Kasumi-1 (cell line): ENCODE data around the gene TWSG1.
A peak's percentile ranks its signal among the peaks of the same experiment; 100 is the strongest.
"Not testable (repeated sequence)": the region's sequence is repeated elsewhere in the genome, so short reads cannot be mapped to it uniquely, and the experiment has no call there.

ENCODE experiments used
- DNase-seq, 2 experiments: peaks; one replicate each; lab custom pipeline; 2025; lab: John Stamatoyannopoulos, UW

The TWSG1 gene

DNA sequence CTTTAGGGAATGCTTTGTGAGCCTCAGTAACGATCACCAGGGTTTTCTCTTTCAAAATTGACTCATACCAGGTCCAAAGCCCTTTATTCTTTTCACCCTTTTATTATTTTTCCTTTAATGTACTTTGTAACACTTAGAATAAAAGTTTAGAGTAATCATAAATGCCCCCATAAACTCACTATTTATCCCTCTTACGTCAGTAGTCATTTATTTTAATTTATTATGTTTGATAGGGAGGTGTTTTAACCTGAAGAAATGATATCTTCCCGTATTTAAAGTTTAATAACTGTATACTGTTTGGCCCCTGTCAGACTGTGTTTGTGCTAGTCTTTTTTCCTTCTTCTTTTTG, 1.1 kb downstream of the TWSG1 start:
- DNase-seq: no peak

DNA sequence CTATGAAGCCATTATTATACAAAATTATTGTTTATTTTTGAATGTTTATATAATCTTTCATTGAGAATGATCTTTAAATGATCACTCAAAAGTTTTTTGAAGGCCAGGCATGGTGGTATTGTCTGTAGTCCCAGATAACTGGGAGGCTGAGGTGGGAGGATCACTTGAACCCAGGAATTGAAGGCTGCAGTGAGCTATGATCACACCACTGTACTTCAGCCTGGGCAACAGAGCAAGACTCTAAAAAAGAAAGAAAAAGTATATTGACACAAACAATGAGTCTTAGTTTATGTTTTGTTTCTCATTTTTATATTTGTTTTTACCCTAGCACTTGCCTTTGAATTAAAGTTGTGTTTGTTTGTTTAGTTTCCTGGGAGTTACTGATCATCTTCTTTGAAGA, 2.3 kb downstream of the TWSG1 start:
- DNase-seq: no peak

DNA sequence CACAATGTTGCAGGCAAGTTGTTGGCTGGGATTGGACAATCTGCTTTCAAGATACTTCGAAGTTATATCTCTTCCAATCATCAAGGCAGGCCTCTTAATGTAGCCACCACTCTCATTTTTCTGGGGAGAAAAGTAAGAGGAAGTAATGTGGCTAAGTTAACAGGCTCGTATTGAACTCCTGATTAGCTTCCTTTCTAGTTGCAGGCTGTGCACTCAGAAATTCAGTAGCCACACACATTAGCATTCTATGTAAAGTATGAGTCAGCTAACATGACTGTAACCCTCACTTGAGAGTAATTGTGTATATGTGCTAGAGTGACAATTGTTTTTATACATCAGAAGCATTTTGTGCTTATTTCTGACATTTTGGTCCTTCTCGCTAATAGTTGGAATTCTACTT, 3.3 kb downstream of the TWSG1 start:
- peak; percentile 96 for DNase-seq

DNA sequence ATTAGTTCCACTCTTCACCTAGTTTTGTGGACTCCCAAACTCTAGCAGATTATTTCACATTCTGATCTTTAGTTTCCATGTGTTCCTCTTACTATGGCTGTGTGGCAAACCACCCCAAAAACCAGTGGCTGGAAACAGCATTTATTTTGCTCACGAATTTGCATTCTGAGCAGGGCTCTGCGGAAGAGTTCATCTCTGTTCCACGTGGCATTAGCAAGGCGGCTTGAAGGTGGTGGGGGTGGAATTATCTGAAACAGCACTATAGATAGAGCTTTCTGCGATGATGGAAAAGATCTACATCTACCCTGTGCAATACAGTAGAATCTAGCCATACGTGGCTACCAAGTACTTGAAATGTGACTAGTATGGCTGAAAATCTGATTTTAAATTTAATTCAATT, 5.9 kb downstream of the TWSG1 start:
- no peak for DNase-seq

DNA sequence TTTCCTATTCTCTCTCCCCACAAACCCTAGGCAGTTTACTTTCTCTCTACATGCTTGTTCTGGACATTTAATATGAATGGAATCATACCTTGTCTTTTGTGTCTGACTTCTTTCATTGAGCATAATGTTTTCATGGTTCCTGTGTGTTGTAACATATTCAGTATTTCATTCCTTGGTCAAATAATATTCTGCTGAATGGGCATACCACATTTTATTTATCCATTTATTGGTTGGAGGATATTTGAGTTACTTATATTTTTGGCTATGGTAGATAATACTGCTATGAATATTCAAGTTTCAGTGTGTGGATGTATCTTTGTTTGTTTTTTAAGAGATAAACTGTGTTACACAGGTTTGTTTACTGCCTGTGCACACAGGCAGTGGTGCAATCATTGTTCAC, 9.0 kb downstream of the TWSG1 start:
- DNase-seq: no peak

DNA sequence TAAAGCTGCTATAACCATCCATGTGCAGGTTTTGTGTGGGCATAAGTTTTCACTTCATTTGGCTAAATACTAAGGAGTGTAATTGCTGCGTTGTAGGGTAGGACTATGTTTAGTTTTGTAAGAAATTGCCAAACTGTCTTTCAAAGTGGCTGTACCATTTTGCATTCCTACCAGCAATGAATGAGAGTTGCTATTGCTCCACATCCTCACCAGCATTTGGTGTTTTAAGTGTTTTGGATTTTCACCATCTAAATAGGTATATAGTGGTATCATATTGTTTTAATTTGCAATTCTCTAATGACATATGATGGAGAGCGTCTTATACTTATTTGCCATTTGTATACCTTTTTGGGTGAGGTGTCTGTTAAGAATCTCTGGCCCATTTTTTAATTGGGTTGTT, 12.2 kb downstream of the TWSG1 start:
- no peak for DNase-seq

DNA sequence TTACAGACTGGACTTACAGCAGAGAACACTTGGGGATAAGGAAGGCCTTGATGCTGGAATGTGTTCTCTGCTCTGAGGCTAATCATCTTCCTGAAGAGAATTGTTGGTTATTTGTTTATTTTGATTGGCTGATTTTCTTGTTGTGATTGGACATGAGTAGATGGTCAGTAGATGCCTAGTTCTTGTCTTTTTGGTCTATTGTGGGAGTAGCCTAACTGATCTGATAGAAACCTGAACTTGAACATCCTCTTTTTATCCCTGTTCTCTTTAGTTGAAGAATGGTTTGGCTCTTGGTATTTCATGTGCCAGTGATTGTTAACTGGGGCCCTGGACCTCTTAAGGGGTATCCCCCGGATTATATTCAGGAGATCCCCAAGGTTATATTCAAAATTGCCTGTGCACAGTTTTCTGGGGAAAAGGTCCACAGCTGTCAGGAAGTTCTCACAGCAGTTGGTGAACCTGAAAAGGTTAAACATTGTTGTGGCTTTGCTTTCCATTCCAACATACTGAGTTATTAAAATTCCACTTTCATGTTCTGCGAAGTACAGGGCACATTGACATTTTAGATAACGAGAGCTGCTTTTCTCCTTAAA, 13.6 kb downstream of the TWSG1 start:
- DNase-seq: peak in 1 of 2 experiments; percentile 18

DNA sequence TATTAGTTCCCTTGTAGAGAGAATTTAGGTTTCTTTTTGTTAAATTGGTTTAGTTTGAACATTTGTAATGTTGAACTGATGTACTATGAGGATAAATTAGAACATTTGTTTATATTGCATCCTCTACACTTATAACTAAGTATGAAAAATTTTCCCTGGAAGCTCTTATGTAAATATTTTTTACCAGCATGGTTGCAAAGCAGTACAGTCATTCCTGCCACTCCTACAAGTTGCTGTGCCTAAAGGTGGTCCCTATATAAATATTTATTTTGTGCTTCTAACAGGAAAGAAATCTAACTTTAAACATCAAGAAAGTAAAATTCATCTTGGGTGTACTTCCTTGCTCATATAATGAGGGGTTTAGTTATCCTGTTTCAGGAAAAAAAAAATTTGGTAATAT, 14.2 kb downstream of the TWSG1 start:
- DNase-seq: no peak

DNA sequence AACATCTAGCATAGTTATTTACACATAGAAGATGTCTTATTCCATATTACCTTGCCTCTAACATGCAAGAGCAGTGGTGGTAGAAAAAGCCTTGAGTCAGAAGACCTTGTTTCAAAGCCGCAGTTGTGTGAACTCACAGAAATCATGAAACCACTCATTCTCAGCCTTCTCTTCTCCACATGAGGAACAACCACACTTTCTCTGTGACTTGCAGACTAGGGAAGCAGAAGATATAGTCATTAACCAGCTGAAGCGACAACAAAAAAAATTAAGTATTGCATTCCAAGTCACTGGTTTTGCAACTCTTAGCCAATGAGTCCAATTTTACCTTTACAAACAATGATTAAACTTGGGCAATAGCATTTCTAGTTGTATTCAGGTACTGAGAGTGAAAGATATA, 19.0 kb downstream of the TWSG1 start:
- DNase-seq: no peak

DNA sequence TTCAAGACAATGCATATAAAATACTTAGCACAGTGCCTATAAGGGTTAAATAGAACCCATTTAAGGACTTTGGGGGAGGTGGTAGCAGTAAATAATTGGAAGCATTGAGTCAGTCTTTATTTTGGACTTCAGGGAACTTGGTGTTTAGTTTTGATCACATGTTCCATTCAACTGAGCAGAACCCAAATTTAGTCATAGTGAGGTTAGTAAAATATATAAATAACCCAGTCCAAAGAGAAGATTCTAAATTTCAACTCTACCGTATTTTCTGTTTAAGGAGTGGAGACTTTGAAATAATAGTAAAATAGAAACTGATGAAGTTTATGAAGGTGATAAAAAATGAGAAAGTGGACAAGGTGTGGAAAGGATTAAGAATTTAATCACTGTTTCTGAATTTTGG, 19.7 kb downstream of the TWSG1 start:
- no peak for DNase-seq

DNA sequence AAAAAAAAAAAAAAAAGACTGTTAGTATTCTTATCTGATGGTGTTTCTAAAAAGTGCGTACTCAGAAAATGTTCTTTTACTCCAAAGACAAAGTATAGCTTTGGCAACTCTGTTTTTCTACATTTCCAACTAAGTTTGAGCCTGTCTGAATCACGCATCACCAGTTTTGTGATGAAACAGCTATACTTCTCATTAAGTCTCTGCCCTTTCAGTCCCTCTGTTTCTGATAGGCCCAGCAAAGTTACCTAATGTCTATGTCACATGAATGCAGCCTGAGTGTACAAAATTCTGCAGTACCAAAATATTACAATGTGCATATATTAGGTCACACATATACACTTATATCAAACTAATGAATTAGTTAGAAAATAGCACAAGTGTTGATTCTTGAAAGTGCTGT, 22.4 kb downstream of the TWSG1 start:
- no peak for DNase-seq

DNA sequence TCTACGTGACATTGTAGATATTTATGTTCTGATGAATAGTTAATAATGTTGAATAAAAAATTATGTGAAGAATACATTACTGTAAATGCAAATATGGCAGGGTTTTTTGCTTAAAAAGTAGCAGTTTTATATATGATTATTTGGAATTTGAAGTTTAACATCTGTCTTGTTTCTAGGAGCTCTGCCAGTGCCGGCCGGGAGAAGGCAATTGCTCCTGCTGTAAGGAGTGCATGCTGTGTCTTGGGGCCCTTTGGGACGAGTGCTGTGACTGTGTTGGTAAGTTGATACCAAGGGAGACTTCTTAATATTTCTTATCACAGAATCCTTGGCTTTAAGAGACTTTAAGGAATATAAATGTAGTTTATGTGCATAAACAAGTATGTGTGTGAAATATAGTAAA, 25.2 kb downstream of the TWSG1 start:
- DNase-seq: no peak

DNA sequence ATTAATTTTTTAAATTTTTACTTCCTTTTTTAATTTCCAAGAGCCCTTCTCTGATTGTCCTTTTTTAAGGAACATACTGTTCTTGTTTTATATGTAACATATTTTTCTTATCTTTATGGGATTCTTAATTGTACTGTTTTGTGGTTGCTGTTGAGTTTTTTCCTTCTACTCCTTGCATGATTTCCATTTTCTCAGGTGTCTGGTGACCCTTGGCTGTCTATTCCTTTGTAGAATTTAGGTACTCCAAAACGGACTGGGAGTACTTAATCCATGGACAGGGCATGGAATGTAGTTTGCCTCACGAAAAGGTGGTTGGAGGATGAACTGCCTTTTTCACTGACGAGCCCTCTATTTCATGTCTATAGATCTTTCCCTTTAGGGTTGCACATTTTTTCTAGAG, 26.6 kb downstream of the TWSG1 start:
- no peak for DNase-seq

DNA sequence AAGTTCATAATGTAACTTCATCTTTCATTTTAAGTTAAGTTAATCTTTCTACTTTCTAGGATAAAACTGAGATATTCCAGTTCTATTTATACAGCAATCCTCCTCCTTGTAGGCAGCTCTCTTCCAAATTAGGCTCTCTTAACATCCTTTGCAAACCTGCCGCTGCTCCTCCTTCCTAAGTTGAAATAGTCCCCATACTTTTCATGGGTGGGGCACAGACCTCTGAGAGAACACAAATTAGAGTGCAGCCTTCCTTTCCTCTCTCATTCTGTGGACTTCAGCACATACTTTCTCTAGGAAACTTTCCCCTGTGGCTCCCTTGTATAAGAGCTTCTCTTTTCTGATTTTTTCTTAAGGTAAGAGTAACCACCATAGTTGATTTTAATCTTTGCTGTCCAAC, 28.3 kb downstream of the TWSG1 start:
- DNase-seq: no peak

DNA sequence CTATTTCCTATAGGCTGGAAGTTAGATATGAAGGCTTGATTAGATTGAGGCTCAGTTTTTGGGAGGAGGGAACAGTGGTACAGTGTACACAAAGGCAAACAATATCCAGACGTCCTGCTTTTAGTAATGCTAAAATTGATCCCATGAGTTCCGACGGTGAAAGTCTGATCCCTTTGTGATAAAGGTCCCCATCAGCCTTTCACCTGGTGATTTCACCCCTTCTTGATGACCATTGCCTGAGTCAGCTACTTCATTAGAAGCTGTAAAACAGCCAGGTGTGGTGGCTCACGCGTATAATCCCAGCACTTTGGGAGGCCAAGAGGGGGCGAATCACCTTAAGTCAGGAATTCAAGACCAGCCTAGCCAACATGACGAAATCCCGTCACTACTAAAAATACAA, 29.7 kb downstream of the TWSG1 start:
- no peak for DNase-seq

DNA sequence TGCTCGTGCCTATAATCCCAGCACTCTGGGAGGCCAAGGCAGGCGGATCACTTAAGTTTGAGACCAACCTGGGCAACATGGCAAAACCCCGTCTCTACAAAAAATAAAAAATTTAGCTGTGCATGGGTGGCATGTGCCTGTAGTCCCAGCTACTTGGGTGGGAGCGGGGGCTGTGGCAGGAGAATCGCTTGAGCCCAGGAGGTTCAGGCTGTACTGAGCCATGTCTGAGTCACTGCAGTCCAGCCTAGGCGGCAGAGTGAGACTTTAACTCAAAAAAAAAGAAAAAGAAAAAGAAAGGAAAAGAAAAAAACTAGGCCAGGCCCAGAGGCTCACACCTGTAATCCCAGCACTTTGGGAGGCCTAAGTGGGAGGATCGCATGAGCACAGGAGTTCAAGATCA, 30.8 kb downstream of the TWSG1 start:
- no peak for DNase-seq

DNA sequence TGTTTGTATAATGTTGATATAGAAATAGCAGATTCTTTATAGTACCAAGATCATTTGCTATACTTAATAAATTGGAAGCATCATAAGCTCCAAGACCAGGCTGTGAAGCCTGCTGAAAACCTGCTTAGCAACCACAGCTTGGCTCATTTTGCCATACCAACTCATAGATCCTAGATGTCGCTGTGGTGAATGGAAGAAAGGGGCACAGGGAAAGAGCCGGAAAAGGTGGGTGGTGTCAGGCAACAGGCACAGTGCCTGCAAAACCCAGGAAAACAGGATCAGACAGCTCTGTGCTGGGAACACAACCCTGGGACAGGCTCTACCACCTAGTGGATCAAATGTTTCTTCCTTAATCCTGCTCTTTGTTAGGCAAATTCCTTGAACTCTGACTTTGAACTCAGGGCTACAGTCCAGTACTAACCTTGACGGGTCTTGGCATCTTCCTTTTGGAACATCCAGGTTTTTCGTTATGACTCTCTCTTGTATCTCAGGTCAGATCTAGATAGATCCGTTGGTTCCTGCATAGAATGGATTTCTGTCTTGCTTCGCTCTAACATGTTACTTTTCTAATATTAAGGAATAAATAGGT, 31.6 kb downstream of the TWSG1 start:
- DNase-seq: no peak

DNA sequence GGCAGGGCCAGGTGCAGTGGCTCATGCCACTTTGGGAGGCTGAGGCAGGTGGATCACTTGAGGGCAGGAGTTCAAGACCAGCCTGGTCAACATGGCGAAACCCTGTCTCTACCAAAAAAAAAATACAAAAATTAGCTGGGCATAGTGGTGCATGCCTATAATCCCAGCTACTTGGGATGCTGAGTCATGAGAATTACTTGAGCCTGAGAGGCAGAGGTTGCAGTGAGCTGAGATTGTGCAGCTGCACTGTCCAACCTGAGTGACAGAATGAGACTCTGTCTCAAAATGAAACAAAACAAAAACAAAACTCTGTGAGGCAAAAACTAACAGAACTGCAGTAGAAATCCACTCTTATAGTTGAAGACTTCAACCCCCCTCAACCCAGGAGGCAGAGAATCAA, 38.7 kb downstream of the TWSG1 start:
- DNase-seq: not testable (repeated sequence)

DNA sequence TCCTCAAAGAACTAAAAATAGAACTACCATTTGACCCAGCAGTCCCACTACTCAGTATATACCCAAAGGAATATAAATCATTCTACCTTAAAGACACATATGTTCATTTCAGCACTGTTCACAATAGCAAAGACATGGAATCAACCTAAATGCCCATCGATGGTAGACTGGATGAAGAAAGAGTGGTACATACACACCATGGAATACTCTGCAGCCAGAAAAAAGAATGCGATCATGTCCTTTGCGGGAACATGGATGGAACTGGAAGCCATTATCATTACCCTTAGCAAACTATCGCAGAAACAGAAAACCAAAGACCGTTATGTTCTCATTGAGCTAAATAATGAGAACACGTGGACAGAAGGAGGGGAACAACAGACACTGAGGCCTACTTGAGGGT, 44.5 kb downstream of the TWSG1 start:
- no peak for DNase-seq

DNA sequence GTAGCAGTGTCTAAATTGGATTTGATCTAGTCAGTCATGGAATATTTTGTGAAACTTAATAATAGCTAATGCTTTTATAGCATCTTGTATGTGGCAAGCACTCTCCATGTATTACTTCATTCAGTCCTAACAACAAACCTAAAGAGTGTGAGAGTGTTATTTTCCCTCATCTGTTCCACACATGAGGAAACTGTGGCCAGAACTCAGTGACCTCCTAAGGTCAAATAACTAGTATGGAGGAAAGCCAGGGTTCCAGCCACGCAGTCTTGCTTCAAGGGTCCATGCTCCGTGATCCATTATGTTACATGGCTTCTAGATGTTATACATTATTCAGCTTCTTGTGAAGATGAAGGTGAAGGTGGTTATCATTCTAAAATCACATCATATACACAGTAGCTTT, 45.5 kb downstream of the TWSG1 start:
- no peak for DNase-seq

DNA sequence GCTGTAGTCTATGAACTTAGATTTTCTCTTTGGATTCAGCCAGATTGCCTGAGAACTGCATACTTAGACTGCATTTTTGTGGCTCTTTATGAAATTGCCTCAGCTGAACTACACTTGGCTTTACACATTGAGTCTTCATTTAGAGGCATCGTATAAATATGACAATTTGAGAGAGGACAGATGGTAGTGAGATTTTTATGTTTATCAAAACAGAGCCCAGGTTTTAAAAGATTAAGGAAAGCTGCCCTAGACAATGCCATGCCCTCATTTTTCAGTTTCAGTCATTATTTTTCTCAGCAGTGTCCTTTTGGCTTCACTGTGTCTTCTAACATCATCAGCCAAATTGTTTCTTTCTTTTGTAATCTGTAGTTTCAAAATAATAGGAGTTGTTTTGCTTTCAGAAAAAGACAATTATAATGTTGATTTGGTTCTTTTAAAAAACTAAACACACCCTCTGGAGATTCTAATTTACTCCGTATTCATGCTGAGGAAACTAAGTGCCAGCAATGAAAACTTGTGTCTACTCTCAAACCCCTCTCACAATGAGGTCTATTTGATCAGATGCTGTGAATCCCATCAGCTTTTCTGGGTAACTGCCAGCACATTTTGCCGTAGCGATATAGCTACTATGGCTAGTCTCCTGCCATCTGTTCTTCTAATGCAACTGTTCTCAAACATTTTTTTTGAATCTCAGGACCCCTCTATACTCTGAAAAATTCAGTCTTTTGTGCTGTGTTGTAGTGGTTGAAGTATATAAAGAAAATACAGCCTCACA, 46.2 kb downstream of the TWSG1 start:
- no peak for DNase-seq

DNA sequence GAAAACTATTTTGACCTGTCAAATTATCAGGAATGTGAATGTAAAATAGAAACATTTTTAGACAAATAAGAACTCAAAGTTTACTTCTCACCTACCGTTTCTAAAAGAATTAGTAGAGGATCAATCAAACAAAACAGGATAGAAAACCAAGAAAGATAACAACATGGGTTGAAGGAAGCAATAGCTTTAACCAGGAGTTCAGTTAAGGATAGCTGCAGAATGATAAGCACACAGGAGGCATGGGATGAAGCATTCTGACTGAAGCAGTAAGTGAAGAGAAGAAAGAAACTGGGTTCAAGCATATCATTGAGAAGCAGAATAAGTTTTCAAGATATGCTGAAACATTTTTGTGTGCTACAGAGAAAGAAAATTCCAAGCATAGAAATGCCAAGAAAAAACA, 52.3 kb downstream of the TWSG1 start:
- DNase-seq: no peak

DNA sequence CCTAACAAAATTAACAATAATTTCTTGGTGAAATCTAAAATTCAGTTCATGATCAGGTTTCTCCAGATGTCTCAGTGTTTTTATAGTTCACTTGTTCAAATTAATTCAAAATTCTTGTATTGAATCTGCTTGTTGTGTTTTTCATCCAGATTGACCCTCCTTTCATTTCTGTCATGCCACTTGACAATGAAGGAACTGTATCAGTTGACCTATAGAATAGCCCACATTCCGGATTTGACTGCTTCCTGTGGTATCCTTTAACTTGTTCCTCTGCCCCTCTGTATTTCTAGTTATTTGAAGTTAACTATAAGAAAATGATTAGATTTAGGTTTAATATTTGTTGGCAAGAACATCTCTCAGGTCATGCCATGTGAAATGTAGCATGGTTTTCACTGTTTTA, 53.3 kb downstream of the TWSG1 start:
- DNase-seq: no peak

DNA sequence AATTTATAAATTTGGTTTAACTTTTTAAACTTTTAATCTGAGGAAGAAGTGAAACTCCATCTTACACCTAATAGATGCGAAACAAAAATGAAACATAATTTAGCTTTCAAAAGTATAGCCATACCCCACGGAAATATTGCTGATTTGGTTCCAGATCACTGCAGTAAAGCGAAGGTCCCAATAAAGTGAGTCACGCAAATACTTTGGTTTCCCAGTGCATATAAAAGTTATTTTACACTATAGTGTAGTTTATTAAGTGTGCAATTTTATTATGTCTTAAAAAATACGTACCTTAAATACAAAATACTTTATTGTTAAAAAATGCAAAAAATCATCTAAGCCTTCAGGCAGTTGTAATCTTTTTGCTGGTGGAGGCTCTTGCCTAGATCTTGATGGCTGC, 55.1 kb downstream of the TWSG1 start:
- no peak for DNase-seq
